HCT116 (cell line): ENCODE data around the gene SLC25A47. TPM values are rescaled to one million over a fixed set of nuclear protein-coding genes. Genes with fewer than 3 reads are reported as not detected.
"Not testable (repeated sequence)": the region's sequence is repeated elsewhere in the genome, so short reads cannot be mapped to it uniquely, and the experiment has no call there.

Source experiments
- ATAC-seq: fragments of 200-7000 bp; cut with Tn5 transposase; 2 replicates; pipeline ENCODE4 v1.9.1; 2020; ENCODE audit warnings: mild to moderate bottlenecking, moderate library complexity
- BruUV-seq: library from RNA; stranded (reverse); fragments of 400-500 nt; replicated peaks from 2 replicates; lab custom pipeline; 2021; lab: Mats Ljungman, UMichigan
- CTCF ChIA-PET: fragments of 300-600 bp; sonication (Branson Sonifier 250); formaldehyde crosslinking; loops from one replicate; lab custom pipeline; 2021; ENCODE audit warnings: antibody characterized with exemption; lab: Charles Lee
- POLR2A ChIA-PET: fragments of 300-600, 350-600 bp; sonication (Branson Sonifier 250); formaldehyde crosslinking; loops from one replicate; lab custom pipeline; 2021; ENCODE audit warnings: antibody characterized with exemption; lab: Charles Lee
- RAD21 ChIA-PET, 2 experiments: fragments of 300-600 bp; sonication (Branson Sonifier 250); formaldehyde crosslinking; loops; one replicate each; lab custom pipeline; 2023; ENCODE audit warnings: low total read pairs in 2 of 2; ENCODE audit not compliant: uncharacterized antibody in 2 of 2, unreplicated experiment in 2 of 2, low non-redundant PET in 1 of 2; lab: Charles Lee
- DNase-seq: peaks from one replicate; pipeline ENCODE4 v3.0.0-alpha.2; 2010; ENCODE audit warnings: low read depth, low spot score
- H2AFZ ChIP-seq: fragments of 200-600 bp; shearing (Covaris generic), sonication (generic); 2 replicates; pipeline ENCODE4 v1.6.1; 2017; ENCODE audit warnings: low read depth, mixed run types, mixed read lengths, antibody characterized with exemption, low read length; ENCODE audit not compliant: poor library complexity, severe bottlenecking
- H3K27ac ChIP-seq: 2 replicates; pipeline ENCODE4 v1.5.1; 2012; ENCODE audit warnings: low read depth, low read length
- H3K27me3 ChIP-seq: fragments of 200-600 bp; sonication (generic); 2 replicates; pipeline ENCODE4 v1.6.1; 2016; ENCODE audit warnings: mixed run types, low read length, mixed read lengths; ENCODE audit not compliant: insufficient read depth
- H3K36me3 ChIP-seq, 2 experiments: fragments of 200-500 bp in 1 of 2; fragments of 200-600 bp in 1 of 2; sonication (Bioruptor generic) in 1 of 2; sonication (generic) in 1 of 2; 2 replicates each; pipeline versions ENCODE4 v1.5.1 to v1.6.1; 2014 to 2016; ENCODE audit warnings: low read length in 2 of 2, inconsistent platforms in 1 of 2, mixed read lengths in 1 of 2, mixed run types in 1 of 2; ENCODE audit not compliant: insufficient read depth in 2 of 2, control insufficient read depth in 1 of 2
- H3K4me1 ChIP-seq, 2 experiments: fragments of 200-600 bp in 1 of 2; sonication (generic) in 1 of 2; 2 replicates each; pipeline versions ENCODE4 v1.5.1 to v1.6.1; 2012 to 2017; ENCODE audit warnings: low read length in 2 of 2, inconsistent platforms in 1 of 2, mild to moderate bottlenecking in 1 of 2, mixed read lengths in 1 of 2, mixed run types in 1 of 2, moderate library complexity in 1 of 2; ENCODE audit not compliant: insufficient read depth in 2 of 2, control insufficient read depth in 1 of 2
- H3K4me2 ChIP-seq: fragments of 200-600 bp; sonication (generic); 2 replicates; pipeline ENCODE4 v1.6.1; 2017; ENCODE audit warnings: mixed run types, low read length, mixed read lengths
- H3K4me3 ChIP-seq, 2 experiments: fragments of 200-600 bp in 1 of 2; sonication (generic) in 1 of 2; replicated peaks in 1 of 2; 2 replicates each; pipeline ENCODE4 v1.5.1; 2011 to 2016; ENCODE audit warnings: low read length in 2 of 2, control low read depth in 1 of 2, low read depth in 1 of 2, mild to moderate bottlenecking in 1 of 2, mixed read lengths in 1 of 2, mixed run types in 1 of 2
- H3K79me2 ChIP-seq: fragments of 200-600 bp; sonication (generic); 2 replicates; pipeline ENCODE4 v1.6.1; 2017; ENCODE audit warnings: mild to moderate bottlenecking, mixed run types, low read length, moderate library complexity, mixed read lengths; ENCODE audit not compliant: insufficient read depth
- H3K9ac ChIP-seq: fragments of 200-600 bp; sonication (generic); 2 replicates; pipeline ENCODE4 v1.6.1; 2016; ENCODE audit warnings: low read length, mixed read lengths
- H3K9me2 ChIP-seq: fragments of 200-600 bp; sonication (generic), shearing (Covaris generic); 2 replicates; pipeline ENCODE4 v1.6.1; 2017; ENCODE audit warnings: mixed run types, mild to moderate bottlenecking, moderate library complexity; ENCODE audit not compliant: insufficient read depth
- H3K9me3 ChIP-seq, 2 experiments: fragments of 200-500 bp in 1 of 2; fragments of 200-600 bp in 1 of 2; sonication (Bioruptor generic) in 1 of 2; sonication (generic) in 1 of 2; 2 replicates each; pipeline ENCODE4 v1.6.1; 2014 to 2017; ENCODE audit warnings: low read length in 2 of 2, mixed read lengths in 2 of 2, inconsistent platforms in 1 of 2, low read depth in 1 of 2, mild to moderate bottlenecking in 1 of 2, mixed run types in 1 of 2, moderate library complexity in 1 of 2; ENCODE audit not compliant: control insufficient read depth in 1 of 2, insufficient read depth in 1 of 2
- H4K20me1 ChIP-seq: fragments of 200-600 bp; sonication (generic), shearing (Covaris generic); 2 replicates; pipeline ENCODE4 v1.6.1; 2017; ENCODE audit warnings: mixed run types, mild to moderate bottlenecking, moderate library complexity; ENCODE audit not compliant: insufficient read depth
- CBX3 ChIP-seq: IDR thresholded peaks from 2 replicates; pipeline ENCODE4 v1.6.1; 2012; ENCODE audit warnings: low read depth
- CEBPB ChIP-seq: IDR thresholded peaks from 2 replicates; pipeline ENCODE4 v1.6.1; 2012; ENCODE audit warnings: low read depth
- CTCF ChIP-seq, 3 experiments: fragments of 200-600 bp in 1 of 3; sonication (generic) in 1 of 3; IDR thresholded peaks in 2 of 3; conservative IDR thresholded peaks in 1 of 3; 2 replicates each; pipeline ENCODE4 v1.5.1; 2012 to 2017; ENCODE audit warnings: low read depth in 2 of 3, low read length in 2 of 3, antibody characterized with exemption in 1 of 3, borderline replicate concordance in 1 of 3, control low read depth in 1 of 3, mild to moderate bottlenecking in 1 of 3, mixed read lengths in 1 of 3, mixed run types in 1 of 3, moderate library complexity in 1 of 3; ENCODE audit not compliant: insufficient read depth in 1 of 3
- EGR1 ChIP-seq: IDR thresholded peaks from 2 replicates; pipeline ENCODE4 v1.6.1; 2012; ENCODE audit warnings: low read depth
- ELF1 ChIP-seq: IDR thresholded peaks from 2 replicates; pipeline ENCODE4 v1.6.1; 2012; ENCODE audit warnings: low read depth, borderline replicate concordance
- EZH2 ChIP-seq: fragments of 200-600 bp; sonication (generic); IDR thresholded peaks from 2 replicates; pipeline ENCODE4 v1.6.1; 2017; ENCODE audit warnings: antibody characterized with exemption, mixed run types
- EZH2phosphoT487 ChIP-seq: fragments of 200-600 bp; IDR thresholded peaks from 2 replicates; pipeline ENCODE4 v1.6.1; 2018; ENCODE audit warnings: antibody characterized with exemption, borderline replicate concordance
- FOSL1 ChIP-seq: IDR thresholded peaks from 2 replicates; pipeline ENCODE4 v1.6.1; 2012; ENCODE audit warnings: low read depth
- POLR2A ChIP-seq: IDR thresholded peaks from 2 replicates; pipeline ENCODE4 v1.7.0; 2011; ENCODE audit warnings: borderline replicate concordance; ENCODE audit not compliant: insufficient read depth, insufficient read length; ENCODE audit errors: extremely low read depth
- POLR2AphosphoS5 ChIP-seq: IDR thresholded peaks from 2 replicates; pipeline ENCODE4 v1.6.1; 2011; ENCODE audit warnings: mild to moderate bottlenecking, low read depth, low read length, moderate library complexity
- RAD21 ChIP-seq: IDR thresholded peaks from 2 replicates; pipeline ENCODE4 v1.6.1; 2012; ENCODE audit warnings: low read depth, mild to moderate bottlenecking
- SIN3A ChIP-seq: IDR thresholded peaks from 2 replicates; pipeline ENCODE4 v1.6.1; 2012; ENCODE audit warnings: low read depth
- SP1 ChIP-seq: IDR thresholded peaks from 2 replicates; pipeline ENCODE4 v1.6.1; 2012; ENCODE audit warnings: low read depth
- SRF ChIP-seq: IDR thresholded peaks from 2 replicates; pipeline ENCODE4 v1.6.1; 2012; ENCODE audit warnings: low read depth
- YY1 ChIP-seq: IDR thresholded peaks from 2 replicates; pipeline ENCODE4 v1.6.1; 2011; ENCODE audit warnings: low read length, low read depth, moderate library complexity, mild to moderate bottlenecking; ENCODE audit not compliant: insufficient replicate concordance; ENCODE audit errors: extremely low read depth
- ZFX ChIP-seq: fragments of 450-650 bp; IDR thresholded peaks from 2 replicates; pipeline ENCODE4 v1.6.1; 2017
- intact Hi-C: fragments of 100-400 bp; cut with micrococcal nuclease; formaldehyde crosslinking; loops from 2 replicates; pipeline ENCODE4 v1.10.0; 2022
- total RNA-seq: library from RNA; stranded (reverse); gene quantifications from one replicate; pipeline ENCODE4 v1.2.1, GENCODE V29; 2021; ENCODE audit not compliant: unreplicated experiment
- TF ChIP-seq, protein P1 (sequence below): IDR thresholded peaks from 2 replicates; pipeline ENCODE4 v1.6.1; 2012
- TF ChIP-seq, protein P2 (sequence below): IDR thresholded peaks from 2 replicates; pipeline ENCODE4 v1.6.1; 2012

Gene SLC25A47
- total RNA-seq, 1 experiment from 2014 or later = 0.17 TPM

DNA sequence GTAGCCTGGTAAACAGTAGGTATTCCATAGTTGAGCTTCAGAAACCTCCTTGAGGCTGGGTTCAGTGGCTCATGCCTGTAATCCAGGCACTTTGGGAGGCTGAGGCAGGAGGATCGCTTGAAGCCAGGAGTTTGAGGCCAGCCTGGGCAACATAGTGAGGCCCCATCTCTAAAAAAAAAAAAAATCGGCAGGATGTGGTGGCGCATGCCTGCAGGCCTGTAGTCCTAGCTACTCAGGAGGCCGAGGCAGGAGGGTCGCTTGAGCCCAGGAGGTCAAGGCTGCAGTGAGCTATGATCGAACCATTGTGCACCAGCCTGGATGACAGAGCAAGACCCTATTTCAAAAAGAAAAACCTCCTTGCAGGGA, 14.7 kb upstream of the SLC25A47 start:
- H3K4me3 ChIP-seq, H2AFZ ChIP-seq, DNase-seq, intact Hi-C loops, H3K9me2 ChIP-seq, ATAC-seq, H3K36me3 ChIP-seq, H3K79me2 ChIP-seq, H3K27ac ChIP-seq, H4K20me1 ChIP-seq, H3K27me3 ChIP-seq, H3K9ac ChIP-seq, BruUV-seq, H3K4me2 ChIP-seq, H3K9me3 ChIP-seq: not testable (repeated sequence)
- RAD21 ChIA-PET = interaction anchor here in 1 of 2 experiments (0.6 kb wide), 1 partner anchor 66 kb away, joined by 4 read pairs; no protein-coding TSS in a partner anchor
- peaks cover 19 to 28% of the 10 kb centered on the region in 2 experiments for H3K4me1 ChIP-seq
- POLR2A ChIA-PET = interaction anchor here (1.5 kb wide), 1 partner anchor 10 kb away, joined by 5 read pairs; no protein-coding TSS in a partner anchor
- CTCF ChIA-PET = interaction anchor here (0.9 kb wide), 1 partner anchor 115 kb away, joined by 3 read pairs; no protein-coding TSS in a partner anchor

DNA sequence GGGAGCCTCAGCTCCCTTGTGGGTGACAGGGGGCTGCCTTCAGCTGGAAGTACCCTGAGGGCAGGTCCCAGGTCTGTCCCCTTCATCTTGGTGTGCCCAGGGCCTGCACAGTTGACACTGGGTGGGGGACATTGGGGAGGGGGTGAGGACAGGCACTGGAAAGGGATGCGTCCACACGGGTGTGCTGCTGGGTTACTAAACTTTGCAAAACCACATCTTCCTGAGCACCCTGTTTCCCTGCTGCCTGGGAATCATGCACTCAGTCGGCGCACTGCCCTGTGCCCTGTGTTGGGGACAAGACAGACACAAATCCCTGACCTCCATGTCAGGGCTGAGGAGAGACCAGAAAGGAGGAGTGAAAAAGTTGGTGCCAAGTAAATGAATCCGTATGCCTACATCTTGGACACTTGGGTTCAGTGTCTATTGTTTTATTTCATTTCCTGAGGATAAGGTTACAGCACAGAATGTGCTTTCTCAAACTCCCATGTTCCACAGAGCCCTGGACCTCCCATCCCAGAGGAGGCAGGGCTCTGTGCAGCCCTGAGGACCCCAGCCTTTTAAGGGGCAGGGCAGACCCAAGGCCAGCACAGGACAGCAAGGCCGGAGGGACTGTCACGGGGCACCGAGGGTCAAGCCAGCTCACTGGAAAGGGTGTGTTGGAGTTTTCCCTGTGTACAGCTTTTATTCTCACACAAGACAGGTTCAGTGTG, 14.0 kb upstream of the SLC25A47 start:
- Histone ChIP-seq H3K9me2 (no peaks in the 10 kb centered on the region), H3K9ac (no peak overlapping the region), H3K27me3 (no peaks in the 10 kb centered on the region), H2AFZ (no peak overlapping the region), H3K4me2 (no peak overlapping the region), H4K20me1 (peaks cover 3% of the 10 kb centered on the region; the same call in 1 of the 2 replicates), H3K4me1 (peaks cover 13 to 20% of the 10 kb centered on the region in 2 experiments), H3K9me3 (no peaks in the 10 kb centered on the region), H3K79me2 (peaks cover 5% of the 10 kb centered on the region; the same call in 1 of the 2 replicates), H3K4me3 (no peak overlapping the region), H3K27ac (no peak overlapping the region), H3K36me3 (no peaks in the 10 kb centered on the region)
- intact Hi-C loops = no loop called here
- ChIA-PET RAD21 (no interaction called here), POLR2A (interaction anchor here (1.5 kb wide), 1 partner anchor 9 kb away, joined by 5 read pairs; no protein-coding TSS in a partner anchor), CTCF (interaction anchor here (0.9 kb wide), 1 partner anchor 116 kb away, joined by 3 read pairs; no protein-coding TSS in a partner anchor)
- TF ChIP-seq ELF1 (no peak), SIN3A (no peak), CTCF (IDR thresholded peaks at IDR 0.05 in 2 of 3, conservative IDR thresholded peaks at IDR 0.05 in 1 of 3; ENCODE audit: borderline replicate concordance in 1 of 3, insufficient read depth in 1 of 3, low read depth in 2 of 3, low read length in 2 of 3) (no peak), EGR1 (no peak), SP1 (no peak), POLR2A (no peak), RAD21 (no peak), CBX3 (no peak), EZH2 (no peak), YY1 (no peak), SRF (no peak), FOSL1 (no peak), ZFX (no peak), CEBPB (no peak), POLR2AphosphoS5 (no peak), EZH2phosphoT487 (no peak)
- TF ChIP-seq, protein P1, sequence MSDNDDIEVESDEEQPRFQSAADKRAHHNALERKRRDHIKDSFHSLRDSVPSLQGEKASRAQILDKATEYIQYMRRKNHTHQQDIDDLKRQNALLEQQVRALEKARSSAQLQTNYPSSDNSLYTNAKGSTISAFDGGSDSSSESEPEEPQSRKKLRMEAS = no peak
- TF ChIP-seq, protein P2, sequence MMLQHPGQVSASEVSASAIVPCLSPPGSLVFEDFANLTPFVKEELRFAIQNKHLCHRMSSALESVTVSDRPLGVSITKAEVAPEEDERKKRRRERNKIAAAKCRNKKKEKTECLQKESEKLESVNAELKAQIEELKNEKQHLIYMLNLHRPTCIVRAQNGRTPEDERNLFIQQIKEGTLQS = no peak
- no TSS peak for BruUV-seq
- no peak for ATAC-seq
- DNase-seq = no peak
